A673 (cell line): ENCODE results near the gene TCF12.

Experiments used
- CTCF ChIP-seq: fragments of 300-800, 200-600 bp; sonication (generic); conservative IDR thresholded peaks from 2 replicates; pipeline ENCODE4 v1.5.1; 2017; ENCODE audit warnings: low read depth, mild to moderate bottlenecking, antibody characterized with exemption, low read length, moderate library complexity, mixed read lengths
- EZH2 ChIP-seq: fragments of 200-600 bp; sonication (generic); IDR thresholded peaks from 2 replicates; pipeline ENCODE4 v1.6.1; 2017; ENCODE audit warnings: borderline replicate concordance, low read depth, mild to moderate bottlenecking, mixed read lengths, antibody characterized with exemption, low read length; ENCODE audit not compliant: poor library complexity, severe bottlenecking

GRCh38 chr15:57308170-57308545 lies 389.7 kb downstream of the TCF12 start:
- TF ChIP-seq CTCF (no peak), EZH2 (no peak)
